Right lobe of liver (tissue), 4 donors: ENCODE measurements around the gene MYLK.

ENCODE experiments used
- CTCF ChIP-seq, 4 donors: fragments of 200-600 bp in 3 of 4; fragments of 450-650 bp in 1 of 4; IDR thresholded peaks; one replicate each; pipeline versions ENCODE4 v1.5.1 to v1.8.0; 2016 to 2022; ENCODE audit warnings: antibody characterized with exemption in 4 of 4, mild to moderate bottlenecking in 2 of 4
- POLR2A ChIP-seq: fragments of 450-650 bp; IDR thresholded peaks from one replicate; pipeline ENCODE4 v1.6.1; 2017; ENCODE audit warnings: antibody characterized with exemption, mild to moderate bottlenecking
- donor health status: DM: no; HTN: no; CAD: no.
- donor health status: DM: no; HTN: no; CAD: no.
- donor health status: DM: no; HTN: yes; CAD: no.

- TF ChIP-seq CTCF (IDR thresholded peaks at IDR 0.05) (no peak), POLR2A (no peak)
Measured at GRCh38 chr3:123705488-123706285, 178.4 kb downstream of the MYLK start.
